ENCODE measurements around the gene PRDM16.

The PRDM16 gene

GRCh38 chr1:3404301-3404700 is 335.3 kb downstream of the PRDM16 start:
- no peak for DNase-seq

GRCh38 chr1:3404801-3405200 is 335.8 kb downstream of the PRDM16 start:
- no peak for DNase-seq

- no peak for DNase-seq
Measured at GRCh38 chr1:3405491-3405890, 336.5 kb downstream of the PRDM16 start.

GRCh38 chr1:3405974-3406867 is 337.2 kb downstream of the PRDM16 start:
- DNase-seq = no peak

- no peak for DNase-seq
Measured at GRCh38 chr1:3407021-3407420, 338.0 kb downstream of the PRDM16 start.

- DNase-seq = no peak
Measured at GRCh38 chr1:3408751-3409266, 339.8 kb downstream of the PRDM16 start.

GRCh38 chr1:3409366-3410141 is 340.6 kb downstream of the PRDM16 start:
- DNase-seq = no peak

- DNase-seq = peak; percentile 60
Measured at GRCh38 chr1:3410142-3410925, 341.3 kb downstream of the PRDM16 start.

- no peak for DNase-seq
Measured at GRCh38 chr1:3411806-3412205, 342.8 kb downstream of the PRDM16 start.

GRCh38 chr1:3412376-3412775 is 343.4 kb downstream of the PRDM16 start:
- DNase-seq = no peak

GRCh38 chr1:3413975-3414710 is 345.1 kb downstream of the PRDM16 start:
- no peak for DNase-seq

GRCh38 chr1:3415260-3416090 is 346.5 kb downstream of the PRDM16 start:
- DNase-seq = no peak

- no peak for DNase-seq
Measured at GRCh38 chr1:3417082-3417739, 348.2 kb downstream of the PRDM16 start.

GRCh38 chr1:3417934-3418333 is 348.9 kb downstream of the PRDM16 start:
- no peak for DNase-seq

- no peak for DNase-seq
Measured at GRCh38 chr1:3418600-3418999, 349.6 kb downstream of the PRDM16 start.

- DNase-seq = no peak
Measured at GRCh38 chr1:3419415-3420204, 350.6 kb downstream of the PRDM16 start.

- DNase-seq = no peak
Measured at GRCh38 chr1:3420218-3420951, 351.4 kb downstream of the PRDM16 start.

- no peak for DNase-seq
Measured at GRCh38 chr1:3422638-3423037, 353.6 kb downstream of the PRDM16 start.

All from fibroblast of skin of scalp (primary cell).